Left lung (tissue), 10 donors: ENCODE measurements around the gene PLPPR4. TPM values are rescaled to one million over a fixed set of nuclear protein-coding genes. Genes with fewer than 3 reads are reported as not detected.
"Not testable (repeated sequence)": the region's sequence is repeated elsewhere in the genome, so short reads cannot be mapped to it uniquely, and the experiment has no call there.

Source experiments
- ATAC-seq: fragments of 200-7000 bp; cut with Tn5 transposase; one replicate; pipeline ENCODE4 v1.9.1; 2020; ENCODE audit warnings: moderate library complexity
- DNase-seq, 4 donors: peaks; one replicate each; pipeline ENCODE4 v3.0.0-alpha.2; 2013 to 2020
- H3K27ac ChIP-seq, 2 donors: fragments of 200-600 bp; sonication (generic) in 1 of 2; one replicate each; pipeline versions ENCODE4 v1.5.0 to v1.8.0; 2020 to 2021
- H3K27me3 ChIP-seq, 2 donors: fragments of 200-600 bp; sonication (generic) in 1 of 2; one replicate each; pipeline versions ENCODE4 v1.5.0 to v1.8.0; 2020 to 2021
- H3K36me3 ChIP-seq, 2 donors: fragments of 200-600 bp; sonication (generic) in 1 of 2; one replicate each; pipeline versions ENCODE4 v1.5.0 to v1.8.0; 2020 to 2021
- H3K4me1 ChIP-seq, 2 donors: fragments of 200-600 bp; one replicate each; pipeline ENCODE4 v1.8.0; 2021
- H3K4me3 ChIP-seq, 2 donors: fragments of 200-600 bp; sonication (generic) in 1 of 2; one replicate each; pipeline versions ENCODE4 v1.5.0 to v1.8.0; 2020 to 2021; ENCODE audit warnings: mild to moderate bottlenecking in 1 of 2
- H3K9me3 ChIP-seq, 2 donors: fragments of 200-600 bp; sonication (generic) in 1 of 2; one replicate each; pipeline versions ENCODE4 v1.5.0 to v1.8.0; 2020 to 2021
- CTCF ChIP-seq, 2 donors: fragments of 200-600 bp; sonication (generic) in 1 of 2; IDR thresholded peaks; one replicate each; pipeline versions ENCODE4 v1.5.0 to v1.8.0; 2021; ENCODE audit warnings: antibody characterized with exemption in 2 of 2
- intact Hi-C, 2 donors: fragments of 100-400 bp; cut with DNase I; formaldehyde crosslinking; loops; one replicate each; pipeline versions ENCODE4 v1.11.2 to v1.14.2; 2022
- polyA plus RNA-seq, 6 donors: library from polyadenylated mRNA; unstranded; fragments of 120-200 nt; gene quantifications; one replicate each; pipeline ENCODE4 v1.2.1, GENCODE V29; 2013; ENCODE audit not compliant: insufficient read length in 6 of 6
- total RNA-seq, 2 donors: library from RNA; stranded (reverse); fragmentation: NEBNext Ultra II Directional; extraction: Animal tissue kit (Norgen Biotek cat#: 25700); gene quantifications; one replicate each; pipeline ENCODE4 v1.2.1, GENCODE V29; 2021
- donor health status: DM: no; HTN: yes; CAD: no.
- donor health status: DM: no; HTN: no; CAD: no.

The PLPPR4 gene
- total and polyA plus RNA-seq, 8 donors, result 2.5 to 49.1 (median 39.7) TPM

- H3K4me1 ChIP-seq, result no peaks in the 10 kb centered on the region
- intact Hi-C loops, result no loop called here
- no peaks in the 10 kb centered on the region for H3K9me3 ChIP-seq
- ATAC-seq (no peak), DNase-seq (no peak)
- H3K27me3 ChIP-seq, result no peaks in the 10 kb centered on the region
- no peak overlapping the region for H3K27ac ChIP-seq
- TF ChIP-seq CTCF (IDR thresholded peaks at IDR 0.05), result no peak
- no peaks in the 10 kb centered on the region for H3K36me3 ChIP-seq
- no peak overlapping the region for H3K4me3 ChIP-seq
Observed at GRCh38 chr1:99252630-99253029, 11.7 kb upstream of the PLPPR4 start.

- peaks cover 3 to 33% of the 10 kb centered on the region in 2 donors for H3K27me3 ChIP-seq
- ATAC-seq, DNase-seq, H3K4me3 ChIP-seq, H3K4me1 ChIP-seq, H3K9me3 ChIP-seq, H3K36me3 ChIP-seq, intact Hi-C loops, H3K27ac ChIP-seq: not testable (repeated sequence)
Observed at GRCh38 chr1:99260402-99260801, 3.9 kb upstream of the PLPPR4 start.

- intact Hi-C loops, result no loop called here
- H3K27me3 ChIP-seq, result peaks cover 3 to 36% of the 10 kb centered on the region in 2 donors
- no peak overlapping the region for H3K27ac ChIP-seq
- H3K36me3 ChIP-seq, result no peaks in the 10 kb centered on the region
- ATAC-seq (no peak), DNase-seq (no peak)
- no peaks in the 10 kb centered on the region for H3K9me3 ChIP-seq
- TF ChIP-seq CTCF (IDR thresholded peaks at IDR 0.05), result no peak
- peaks cover 0 to 4% of the 10 kb centered on the region in 2 donors for H3K4me1 ChIP-seq
- H3K4me3 ChIP-seq, result peak overlapping the region in 1 of 2 donors; percentile 31
Observed at GRCh38 chr1:99265124-99265523, 832 bp downstream of the PLPPR4 start.

GRCh38 chr1:99266726-99267125, 2.4 kb downstream of the PLPPR4 start:
- H3K36me3 ChIP-seq, result no peaks in the 10 kb centered on the region
- ATAC-seq (no peak), DNase-seq (no peak)
- no peak overlapping the region for H3K4me3 ChIP-seq
- H3K4me1 ChIP-seq, result peaks cover 0 to 4% of the 10 kb centered on the region in 2 donors
- no peaks in the 10 kb centered on the region for H3K9me3 ChIP-seq
- peaks cover 3 to 36% of the 10 kb centered on the region in 2 donors for H3K27me3 ChIP-seq
- intact Hi-C loops, result no loop called here
- no peak for TF ChIP-seq CTCF (IDR thresholded peaks at IDR 0.05)
- no peak overlapping the region for H3K27ac ChIP-seq

GRCh38 chr1:99268021-99268420, 3.7 kb downstream of the PLPPR4 start:
- no peak for TF ChIP-seq CTCF (IDR thresholded peaks at IDR 0.05)
- H3K9me3 ChIP-seq, result no peaks in the 10 kb centered on the region
- peaks cover 0 to 4% of the 10 kb centered on the region in 2 donors for H3K4me1 ChIP-seq
- DNase-seq, result no peak
- intact Hi-C loops, result no loop called here
- H3K27ac ChIP-seq, result no peak overlapping the region
- H3K27me3 ChIP-seq, result peaks cover 3 to 27% of the 10 kb centered on the region in 2 donors
- H3K4me3 ChIP-seq, result no peak overlapping the region
- ATAC-seq, result no peak
- no peaks in the 10 kb centered on the region for H3K36me3 ChIP-seq

GRCh38 chr1:99269321-99269720, 5.0 kb downstream of the PLPPR4 start:
- DNase-seq (no peak), ATAC-seq (no peak)
- H3K9me3 ChIP-seq, result no peaks in the 10 kb centered on the region
- H3K36me3 ChIP-seq, result no peaks in the 10 kb centered on the region
- intact Hi-C loops, result no loop called here
- H3K4me3 ChIP-seq, result no peak overlapping the region
- TF ChIP-seq CTCF (IDR thresholded peaks at IDR 0.05), result no peak
- H3K4me1 ChIP-seq, result peaks cover 0 to 4% of the 10 kb centered on the region in 2 donors
- H3K27me3 ChIP-seq, result peaks cover 3 to 14% of the 10 kb centered on the region in 2 donors
- no peak overlapping the region for H3K27ac ChIP-seq
